Testis (tissue), 2 donors: ENCODE results near the gene UBAC1.

ENCODE experiments used
- CTCF ChIP-seq, 3 experiments: fragments of 450-650 bp in 2 of 3; fragments of 200-600 bp in 1 of 3; sonication (generic) in 1 of 3; IDR thresholded peaks; one replicate each; pipeline ENCODE4 v1.5.1; 2016 to 2019; ENCODE audit warnings: antibody characterized with exemption in 3 of 3, mild to moderate bottlenecking in 2 of 3, moderate library complexity in 1 of 3
- POLR2A ChIP-seq: fragments of 450-650 bp; IDR thresholded peaks from one replicate; pipeline ENCODE4 v1.6.1; 2017; ENCODE audit warnings: antibody characterized with exemption, mild to moderate bottlenecking, moderate library complexity

DNA sequence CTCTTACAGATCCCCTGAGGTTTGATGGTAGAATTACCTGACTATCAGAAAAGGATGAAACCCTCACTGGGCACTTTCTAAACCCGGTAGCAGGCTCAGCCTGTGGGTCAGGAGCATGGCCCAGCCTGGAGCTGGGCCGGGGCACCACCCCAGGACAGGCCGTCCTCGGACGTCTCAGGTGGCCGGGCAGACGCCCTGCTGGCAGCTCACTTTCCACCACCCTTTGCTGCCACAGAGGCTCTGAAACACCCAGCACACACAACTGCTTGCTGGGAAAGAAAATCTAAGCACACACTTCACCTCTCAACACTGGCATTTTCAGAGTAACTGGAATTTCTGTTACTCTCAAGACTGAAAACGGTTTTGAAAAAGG is 4.4 kb downstream of the UBAC1 start:
- no peak for TF ChIP-seq CTCF (IDR thresholded peaks at IDR 0.05)
- TF ChIP-seq POLR2A = no peak
